ENCODE results near the gene NXN.
"Not testable (repeated sequence)": the region's sequence is repeated elsewhere in the genome, so short reads cannot be mapped to it uniquely, and the experiment has no call there.

NXN gene

DNA sequence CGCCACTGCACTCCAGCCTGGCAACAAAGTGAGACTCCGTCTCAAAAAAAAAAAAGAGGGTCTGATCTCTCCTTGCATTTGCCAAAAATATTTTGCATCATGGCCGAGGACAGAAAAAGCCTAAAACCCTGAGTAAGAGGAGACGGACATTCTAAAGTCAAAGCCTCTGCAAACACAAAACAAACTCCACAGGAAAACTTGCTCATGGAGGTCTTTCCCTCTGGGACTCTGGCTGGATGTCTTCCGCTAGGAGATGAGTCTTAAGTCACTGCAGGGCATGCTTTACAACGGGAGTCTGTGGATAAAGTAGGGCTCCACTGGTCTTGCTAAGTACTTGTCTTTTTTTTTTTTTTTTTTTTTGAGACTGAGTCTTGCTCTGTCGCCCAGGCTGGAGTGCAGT is 123.4 kb downstream of the NXN start:
- no peak overlapping the region for H3K4me3 ChIP-seq (ENCODE audit: low read length)
- no peak for DNase-seq (ENCODE audit: low read depth, low spot score)

DNA sequence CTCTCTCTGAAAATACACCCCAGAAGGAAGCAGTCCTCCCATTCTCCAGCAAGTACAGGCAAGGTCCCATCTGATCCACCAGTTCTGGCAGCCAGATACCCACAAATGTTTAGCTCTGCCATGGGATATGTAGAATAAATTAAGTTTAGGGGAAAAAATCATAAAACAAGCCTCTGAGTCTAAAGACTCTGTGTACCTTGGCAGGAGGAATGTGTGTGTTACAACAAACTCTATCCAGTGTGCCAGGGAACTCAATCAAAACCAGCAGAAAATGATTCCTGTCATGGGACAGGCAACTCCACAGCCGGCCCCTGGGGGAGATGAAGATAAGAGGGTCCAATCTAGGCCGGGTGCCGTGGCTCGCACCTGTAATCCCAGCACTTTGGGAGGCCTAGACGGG is 124.0 kb downstream of the NXN start:
- no peak overlapping the region for H3K4me3 ChIP-seq (ENCODE audit: low read length)
- no peak for DNase-seq (ENCODE audit: low read depth, low spot score)

DNA sequence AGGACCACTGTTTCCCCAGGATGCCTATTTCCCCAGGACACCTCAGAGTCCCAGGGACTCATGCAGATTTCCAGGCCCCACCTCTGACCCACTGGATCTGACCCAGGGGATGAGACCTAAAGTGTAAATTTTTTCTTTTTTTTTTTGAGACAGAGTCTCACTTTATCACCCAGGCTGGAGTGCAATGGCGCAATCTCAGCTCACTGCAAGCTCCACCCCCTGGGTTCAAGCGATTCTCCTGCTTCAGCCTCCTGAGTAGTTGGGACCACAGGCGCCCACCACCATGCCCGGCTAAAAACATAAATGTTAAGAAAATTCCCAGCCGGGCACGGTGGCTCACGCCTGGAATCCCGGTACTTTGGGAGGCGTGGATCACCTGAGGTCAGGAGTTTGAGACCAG is 126.7 kb downstream of the NXN start:
- H3K4me3 ChIP-seq (ENCODE audit: low read length); DNase-seq (ENCODE audit: low read depth, low spot score): not testable (repeated sequence)

DNA sequence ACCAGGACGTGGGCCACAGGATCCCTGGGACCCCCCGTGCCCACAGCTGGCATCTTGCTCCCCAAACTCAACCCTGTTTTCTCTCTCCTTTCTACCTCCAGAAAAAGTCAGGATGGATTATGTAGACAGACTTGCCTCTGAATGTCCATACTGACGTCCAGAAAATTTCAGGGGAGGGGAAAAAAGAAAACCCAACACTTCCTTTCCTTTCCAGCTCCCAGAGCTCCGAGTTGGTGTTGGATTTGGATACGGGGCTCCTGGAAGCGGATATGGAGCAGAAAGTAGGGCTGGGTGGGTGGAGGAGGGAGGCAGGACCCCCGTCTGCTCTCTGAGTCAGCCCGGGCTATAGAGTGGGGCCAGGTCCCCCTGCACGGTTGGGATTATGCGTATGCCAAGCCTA is 127.2 kb downstream of the NXN start:
- no peak overlapping the region for H3K4me3 ChIP-seq (ENCODE audit: low read length)
- DNase-seq (ENCODE audit: low read depth, low spot score): no peak

DNA sequence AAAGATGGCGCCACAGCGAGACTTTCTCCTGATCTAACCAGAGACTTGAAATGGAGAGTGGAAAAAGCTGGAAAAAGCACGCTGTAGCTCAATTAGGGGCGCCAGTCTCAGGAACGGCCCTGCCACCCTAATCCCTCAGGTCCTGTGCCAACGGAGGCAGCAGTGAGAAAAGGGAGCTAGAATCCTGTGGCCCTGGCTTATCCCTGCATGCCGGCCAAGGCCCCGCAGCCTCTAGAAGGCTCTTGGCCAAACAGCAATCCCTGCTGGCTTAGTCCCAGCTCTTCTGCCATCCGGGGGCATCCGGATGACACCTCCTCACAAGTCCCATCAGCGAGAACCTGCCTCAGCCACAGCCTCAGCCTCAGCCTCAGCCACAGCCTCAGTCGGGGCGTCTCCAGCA is 127.7 kb downstream of the NXN start:
- DNase-seq (ENCODE audit: low read depth, low spot score): no peak
- no peak overlapping the region for H3K4me3 ChIP-seq (ENCODE audit: low read length)

DNA sequence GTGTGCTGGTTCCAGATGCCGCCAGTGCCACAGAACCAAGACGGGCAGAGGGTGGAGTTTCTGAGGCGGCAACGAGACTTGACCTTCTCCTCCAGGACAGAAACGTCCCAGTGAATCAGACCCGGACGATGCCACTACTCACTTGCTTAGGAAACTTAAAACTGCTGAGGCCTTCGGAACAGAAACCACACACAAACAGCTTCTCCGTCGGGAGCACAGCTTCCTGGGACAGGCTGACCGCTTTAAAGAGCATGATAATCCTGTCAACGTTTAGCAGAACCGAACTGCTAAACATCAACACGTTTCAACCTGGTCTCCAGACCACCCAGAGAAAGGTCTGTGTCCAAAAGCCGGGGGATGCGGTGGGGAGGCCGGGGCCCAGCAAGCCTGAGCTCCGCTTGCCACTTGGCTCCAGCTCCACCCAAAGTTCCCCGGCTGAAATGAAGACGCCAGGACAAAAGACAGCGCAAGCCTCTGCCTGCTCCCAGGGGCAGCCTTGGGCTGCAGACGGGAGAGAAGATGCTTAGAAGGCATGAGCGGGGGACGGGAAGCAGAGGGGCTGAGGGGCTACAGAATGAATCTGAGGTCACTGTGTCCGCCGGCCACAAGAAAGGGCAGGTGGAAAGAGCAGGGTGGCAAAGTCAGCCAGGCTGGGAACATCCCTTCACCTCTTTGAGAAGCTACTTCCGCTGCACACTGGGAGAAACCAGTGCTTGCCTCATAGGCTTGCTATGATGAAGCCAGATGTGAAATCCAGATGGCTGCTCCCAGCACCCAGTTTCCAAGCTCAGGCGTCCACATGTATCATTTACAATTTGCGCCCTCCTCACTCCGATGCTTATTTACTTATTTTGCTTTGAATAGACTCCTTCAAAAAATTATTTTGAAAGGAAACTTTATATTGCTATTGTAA is 128.5 kb downstream of the NXN start:
- H3K4me3 ChIP-seq (ENCODE audit: low read length): no peak overlapping the region
- DNase-seq (ENCODE audit: low read depth, low spot score): no peak

DNA sequence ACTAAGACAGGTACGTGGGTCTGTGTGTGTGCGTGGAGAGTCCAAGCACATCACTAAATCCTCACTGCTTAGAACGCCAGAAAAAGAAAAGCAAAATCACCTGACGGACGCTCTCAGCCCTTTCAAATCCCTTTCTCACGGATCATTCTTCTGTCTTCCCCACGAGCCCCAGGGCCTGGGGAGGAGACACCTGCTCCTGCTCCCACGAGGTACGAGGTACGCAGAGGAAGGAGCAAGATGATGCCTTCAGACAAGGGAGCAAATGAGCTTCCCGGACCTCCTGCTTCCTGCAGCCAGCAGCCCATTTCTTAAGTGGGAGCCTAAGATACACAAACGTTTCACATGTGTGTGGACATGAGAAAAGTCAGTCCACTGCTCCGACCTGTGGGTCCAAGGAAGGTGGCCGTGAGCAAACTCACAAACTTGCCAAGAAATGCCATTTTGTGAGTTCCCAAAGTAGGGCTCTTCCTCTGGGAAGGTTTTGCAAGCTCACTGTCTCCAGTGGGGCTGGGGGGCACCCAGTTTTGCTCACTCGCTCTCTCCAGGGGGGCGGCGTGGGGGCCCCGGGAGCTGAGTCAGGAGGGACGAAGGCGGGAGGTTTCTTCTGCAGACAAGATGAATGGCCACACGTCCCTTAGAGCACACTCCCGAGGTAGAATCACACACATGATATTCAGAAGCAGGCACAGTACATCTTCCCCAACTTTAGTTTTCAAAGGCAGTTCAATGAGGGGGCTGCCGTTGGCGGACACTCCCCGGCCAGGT is 129.3 kb downstream of the NXN start:
- no peak overlapping the region for H3K4me3 ChIP-seq (ENCODE audit: low read length)
- no peak for DNase-seq (ENCODE audit: low read depth, low spot score)

DNA sequence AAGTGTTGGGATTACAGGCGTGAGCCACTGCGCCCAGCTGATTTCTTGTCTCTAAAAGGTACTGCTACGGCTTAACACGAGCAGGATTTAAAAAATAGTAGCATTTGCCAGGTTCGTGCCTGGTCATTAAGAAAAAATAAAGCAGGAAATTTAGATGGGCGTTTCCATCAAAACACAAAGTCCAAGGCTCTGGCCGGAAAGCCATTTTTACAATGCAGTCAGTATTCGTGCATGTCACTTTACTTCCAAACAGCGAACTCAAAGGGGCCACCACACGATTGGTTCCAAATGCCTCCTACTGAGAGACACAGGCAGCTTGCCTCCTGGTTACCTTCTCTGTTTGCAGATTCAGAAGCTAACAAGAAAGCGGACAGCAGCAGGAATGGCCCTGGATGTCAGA is 131.2 kb downstream of the NXN start:
- DNase-seq (ENCODE audit: low read depth, low spot score): no peak
- H3K4me3 ChIP-seq (ENCODE audit: low read length): no peak overlapping the region

DNA sequence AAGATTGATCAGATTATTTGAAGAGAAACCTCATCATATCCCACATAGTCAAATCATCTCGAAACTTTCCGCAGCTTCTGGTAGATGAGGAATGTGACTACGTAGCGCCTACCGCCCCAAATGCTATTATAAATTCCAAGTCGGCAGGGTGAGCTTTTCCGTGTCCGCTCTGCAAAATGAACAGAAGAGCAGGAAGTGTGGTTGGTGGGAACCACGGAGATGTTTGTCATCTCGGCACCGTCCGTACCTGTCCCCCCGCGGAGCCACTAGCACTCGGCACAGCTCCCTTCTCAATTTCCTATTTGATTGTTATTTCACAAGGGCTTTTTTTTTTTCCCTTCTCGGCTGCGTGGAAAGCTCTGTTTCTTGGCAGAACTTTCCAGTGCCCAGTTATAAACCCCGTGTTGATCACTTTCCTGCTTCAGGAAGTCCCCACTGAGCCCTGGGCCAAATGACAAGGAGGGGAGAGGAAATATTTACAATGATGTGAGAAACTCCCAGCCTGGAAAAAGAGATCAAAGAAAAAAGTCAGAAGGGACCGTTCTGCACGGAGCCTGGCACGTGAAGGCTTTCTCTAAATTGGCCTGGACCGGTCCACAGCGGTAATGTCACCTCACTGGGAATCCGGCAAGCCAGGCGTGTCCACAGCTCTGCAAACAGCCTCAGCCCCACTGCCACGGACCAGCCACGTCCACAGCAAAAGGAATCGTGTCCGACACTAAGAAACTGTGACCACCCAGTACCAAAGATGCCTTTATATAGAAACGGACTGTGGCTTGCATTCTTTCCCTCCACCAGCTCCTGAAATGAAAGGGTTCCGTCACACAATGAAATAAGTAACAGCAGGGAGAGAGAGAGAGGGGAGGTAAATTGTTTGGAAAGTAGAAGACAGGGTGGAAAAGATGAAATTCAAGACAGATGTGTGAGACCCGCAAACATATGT is 132.4 kb downstream of the NXN start:
- H3K4me3 ChIP-seq (ENCODE audit: low read length): no peak overlapping the region
- DNase-seq (ENCODE audit: low read depth, low spot score): no peak

DNA sequence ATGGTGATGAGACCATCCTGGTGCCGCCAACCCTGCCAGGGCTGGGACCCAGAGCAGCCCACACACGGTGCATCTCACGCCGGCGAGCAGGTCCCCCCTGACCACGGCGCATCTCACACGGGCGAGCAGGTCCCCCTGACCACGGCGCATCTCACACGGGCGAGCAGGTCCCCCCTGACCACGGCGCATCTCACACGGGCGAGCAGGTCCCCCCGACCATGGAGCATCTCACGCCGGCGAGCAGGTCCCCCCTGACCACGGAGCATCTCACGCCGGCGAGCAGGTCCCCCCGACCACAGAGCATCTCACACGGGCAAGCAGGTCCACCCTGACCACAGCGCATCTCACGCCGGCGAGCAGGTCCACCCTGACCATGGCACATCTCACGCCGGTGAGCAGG is 138.3 kb downstream of the NXN start:
- H3K4me3 ChIP-seq (ENCODE audit: low read length): no peak overlapping the region
- no peak for DNase-seq (ENCODE audit: low read depth, low spot score)

DNA sequence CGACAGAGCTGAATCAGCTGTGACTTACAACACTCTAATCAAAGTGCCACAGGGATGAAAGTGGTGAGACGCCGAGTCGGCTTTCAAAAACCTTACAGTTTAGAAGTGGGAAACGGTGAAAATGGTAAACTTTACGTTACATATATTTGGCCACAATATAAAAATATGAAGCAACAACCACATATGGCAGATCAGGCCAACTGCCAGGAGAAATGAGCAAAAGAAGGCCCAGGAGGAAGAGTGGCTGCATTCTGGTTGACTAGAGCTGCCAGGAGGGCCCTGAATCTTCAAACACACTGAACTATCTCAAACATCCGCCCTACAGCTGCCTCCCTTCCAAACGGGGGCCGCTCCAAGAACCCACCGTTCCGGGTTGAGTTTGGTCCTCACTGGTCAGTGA is 141.1 kb downstream of the NXN start:
- no peak for DNase-seq (ENCODE audit: low read depth, low spot score)
- no peak overlapping the region for H3K4me3 ChIP-seq (ENCODE audit: low read length)

DNA sequence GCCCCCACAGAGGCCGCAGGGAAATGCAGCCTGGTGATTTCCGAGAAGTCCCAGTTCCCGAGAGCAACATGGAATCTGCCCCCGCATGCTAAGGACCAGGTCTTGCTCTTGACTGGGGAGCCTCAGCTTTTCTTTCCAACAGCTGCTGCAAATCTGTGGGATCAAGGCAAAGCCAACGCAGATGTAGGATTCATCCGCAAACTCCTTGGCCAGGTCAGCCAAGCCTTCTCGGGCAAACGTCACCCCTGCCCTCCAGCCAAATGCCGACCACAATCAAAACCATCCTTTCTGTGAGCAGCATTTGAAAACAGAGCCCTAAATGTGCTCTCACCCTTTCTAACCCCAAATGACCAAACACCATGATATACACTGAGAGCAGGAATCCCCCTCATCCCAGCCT is 143.4 kb downstream of the NXN start:
- no peak for DNase-seq (ENCODE audit: low read depth, low spot score)
- no peak overlapping the region for H3K4me3 ChIP-seq (ENCODE audit: low read length)

DNA sequence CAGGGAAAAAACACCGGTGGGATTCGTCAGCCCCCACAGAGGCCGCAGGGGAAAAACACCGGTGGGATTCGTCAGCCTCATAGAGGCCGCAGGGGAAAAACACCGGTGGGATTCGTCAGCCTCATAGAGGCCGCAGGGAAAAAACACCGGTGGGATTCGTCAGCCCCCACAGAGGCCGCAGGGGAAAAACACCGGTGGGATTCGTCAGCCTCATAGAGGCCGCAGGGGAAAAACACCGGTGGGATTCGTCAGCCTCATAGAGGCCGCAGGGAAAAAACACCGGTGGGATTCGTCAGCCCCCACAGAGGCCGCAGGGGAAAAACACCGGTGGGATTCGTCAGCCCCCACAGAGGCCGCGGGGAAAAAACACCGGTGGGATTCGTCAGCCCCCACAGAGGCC is 143.9 kb downstream of the NXN start:
- DNase-seq (ENCODE audit: low read depth, low spot score); H3K4me3 ChIP-seq (ENCODE audit: low read length): not testable (repeated sequence)

DNA sequence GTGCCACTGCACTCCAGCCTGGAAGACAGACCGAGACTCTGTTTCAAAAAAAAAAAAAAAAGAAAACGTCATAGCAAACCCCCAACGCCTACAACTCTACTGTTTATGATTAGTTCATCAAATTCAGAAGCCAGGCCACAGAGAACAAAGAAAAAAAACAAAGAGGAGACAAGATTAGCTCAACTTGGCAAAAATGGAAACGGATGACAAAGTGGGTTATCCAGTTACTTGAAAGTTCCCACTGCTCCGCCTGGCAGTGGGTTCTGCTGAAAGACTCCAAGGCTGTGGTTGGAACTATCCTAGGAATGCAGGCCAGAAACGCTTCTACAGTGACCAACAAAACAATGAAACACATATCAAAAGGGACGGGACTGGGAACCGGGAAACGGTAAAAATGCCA is 144.3 kb downstream of the NXN start:
- no peak overlapping the region for H3K4me3 ChIP-seq (ENCODE audit: low read length)
- DNase-seq (ENCODE audit: low read depth, low spot score): no peak

DNA sequence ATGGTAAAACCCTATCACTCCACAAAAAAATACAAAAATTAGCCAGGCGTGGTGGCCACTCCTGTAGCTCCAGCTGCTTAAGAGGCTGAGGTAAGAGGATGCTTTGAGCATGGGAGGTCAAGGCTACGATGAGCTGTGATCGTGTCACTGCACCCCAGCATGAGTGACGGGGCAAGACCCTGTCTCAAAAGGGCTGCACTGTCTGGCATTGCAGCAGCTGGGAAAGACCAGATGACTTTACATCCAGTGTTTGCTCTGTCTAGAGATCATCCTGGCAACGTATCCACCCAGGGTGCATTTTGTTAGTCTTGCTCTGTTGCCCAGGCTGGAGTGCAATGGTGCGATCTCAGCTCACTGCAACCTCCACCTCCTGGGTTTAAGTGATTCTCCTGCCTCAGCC is 145.4 kb downstream of the NXN start:
- no peak overlapping the region for H3K4me3 ChIP-seq (ENCODE audit: low read length)
- no peak for DNase-seq (ENCODE audit: low read depth, low spot score)

DNA sequence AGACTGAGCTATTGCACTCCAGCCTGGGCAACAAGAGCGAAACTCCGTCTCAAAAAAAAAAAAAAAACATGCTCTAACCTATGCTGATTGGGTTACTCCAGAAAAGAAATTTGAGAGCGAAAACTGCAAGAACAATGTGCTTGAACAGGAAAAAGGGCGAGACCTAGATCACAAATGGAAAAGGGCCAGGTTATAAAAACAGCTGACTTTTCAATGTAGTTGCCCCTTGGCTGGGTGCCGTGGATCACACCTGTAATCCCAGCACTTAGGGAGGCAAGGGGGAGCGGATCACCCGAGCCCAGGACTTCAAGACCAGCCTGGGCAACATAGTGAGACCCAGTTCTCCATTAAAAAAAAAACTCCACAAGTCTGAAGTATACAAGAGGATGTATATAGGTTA is 148.6 kb downstream of the NXN start:
- no peak for DNase-seq (ENCODE audit: low read depth, low spot score)
- H3K4me3 ChIP-seq (ENCODE audit: low read length): no peak overlapping the region

DNA sequence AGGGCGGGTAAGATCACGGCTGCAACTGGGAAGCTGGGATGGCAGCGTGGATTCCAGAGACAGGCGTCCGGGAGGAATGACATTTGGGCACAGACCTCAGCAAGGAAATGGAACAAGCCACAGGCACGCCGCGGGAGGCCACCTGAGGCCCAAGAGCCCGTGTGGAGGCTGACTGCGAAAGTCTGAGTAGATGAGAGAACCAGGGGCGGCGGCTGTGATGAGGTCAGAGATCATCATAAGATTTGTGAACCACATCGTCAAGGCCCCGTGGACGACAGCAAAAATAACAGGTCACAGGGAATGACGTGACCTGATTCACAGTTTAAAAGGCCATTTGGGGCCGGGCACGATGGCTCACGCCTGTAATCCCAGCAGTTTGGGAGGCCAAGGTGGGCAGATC is 149.2 kb downstream of the NXN start:
- no peak for DNase-seq (ENCODE audit: low read depth, low spot score)

DNA sequence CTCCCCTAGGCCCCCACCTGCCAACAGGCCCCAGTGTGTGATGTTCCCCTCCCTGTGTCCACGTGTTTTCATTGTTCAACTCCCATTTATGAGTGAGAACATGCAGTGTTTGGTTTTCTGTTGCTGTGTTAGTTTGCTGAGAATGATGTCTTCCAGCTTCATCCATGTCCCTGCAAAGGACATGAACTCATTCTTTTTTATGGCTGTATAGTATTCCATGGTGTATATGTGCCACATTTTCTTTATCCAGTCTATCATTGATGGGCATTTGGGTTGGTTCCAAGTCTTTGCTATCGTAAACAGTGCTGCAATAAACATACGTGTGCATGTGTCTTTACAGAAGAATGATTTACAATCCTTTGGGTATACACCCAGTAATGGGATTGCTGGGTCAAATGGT is 150.0 kb downstream of the NXN start:
- DNase-seq (ENCODE audit: low read depth, low spot score); H3K4me3 ChIP-seq (ENCODE audit: low read length): not testable (repeated sequence)

More for the DNA sequence above, 149.2 kb downstream of the NXN start:
- no peak overlapping the region for H3K4me3 ChIP-seq (ENCODE audit: low read length)

DNA sequence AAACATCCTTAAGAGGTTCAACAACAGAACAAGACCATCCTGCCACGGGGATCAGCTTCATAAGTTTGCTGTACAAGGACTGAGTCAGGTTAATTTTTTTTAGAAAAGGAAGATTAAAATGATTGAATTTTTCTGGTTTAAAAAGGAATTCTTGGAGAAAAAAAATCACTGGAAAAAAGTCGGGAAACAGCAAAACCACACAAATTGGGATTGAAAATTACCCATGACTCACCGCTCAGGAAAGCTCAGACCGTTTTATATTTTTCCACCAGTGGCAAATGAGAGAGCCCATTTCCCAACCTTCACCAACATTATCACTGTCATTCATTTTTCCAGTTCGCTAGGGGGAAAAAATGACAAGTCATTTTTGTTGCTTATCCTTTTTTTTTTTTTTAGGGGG is 150.8 kb downstream of the NXN start:
- no peak overlapping the region for H3K4me3 ChIP-seq (ENCODE audit: low read length)

DNA sequence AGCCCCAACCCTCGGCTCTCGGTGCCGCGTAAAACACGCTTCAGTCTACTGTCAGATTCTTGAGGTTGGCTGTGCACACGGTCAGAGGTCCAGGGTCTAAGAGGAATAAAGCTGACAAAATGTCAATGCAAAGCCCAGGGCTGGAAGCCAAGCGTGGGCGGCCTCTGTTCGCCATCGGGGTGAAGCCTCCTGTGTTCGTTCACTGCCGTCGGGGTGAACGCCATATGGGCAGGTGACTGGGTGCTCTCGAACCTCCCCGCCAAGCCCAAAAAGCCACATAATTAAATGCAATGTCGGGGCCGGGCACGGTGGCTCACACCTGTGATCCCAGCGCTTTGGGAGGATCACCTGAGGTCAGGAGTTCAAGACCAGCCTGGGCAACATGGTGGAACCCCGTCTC is 152.8 kb downstream of the NXN start:
- H3K4me3 ChIP-seq (ENCODE audit: low read length): no peak overlapping the region
- no peak for DNase-seq (ENCODE audit: low read depth, low spot score)

More for the DNA sequence above, 150.8 kb downstream of the NXN start:
- no peak for DNase-seq (ENCODE audit: low read depth, low spot score)
